H1 (cell line): Measurements from ENCODE around the gene ARHGAP27. TPM values are rescaled to one million over a fixed set of nuclear protein-coding genes. Genes with fewer than 3 reads are reported as not detected.

Source experiments
- CTCF ChIA-PET: fragments of 300-600 bp; sonication (Branson Sonifier 250); formaldehyde crosslinking; loops from one replicate; lab custom pipeline; 2021; ENCODE audit not compliant: partially characterized antibody; lab: Charles Lee
- POLR2A ChIA-PET: fragments of 300-600 bp; sonication (Branson Sonifier 250); formaldehyde crosslinking; loops from one replicate; lab custom pipeline; 2021; ENCODE audit warnings: inconsistent platforms; ENCODE audit not compliant: partially characterized antibody; lab: Charles Lee
- DNase-seq, 2 experiments: peaks; one replicate each; pipeline versions ENCODE4 v3.0.0 to v3.0.0-alpha.2; 2010 to 2022; ENCODE audit warnings: low spot score in 2 of 2, low read depth in 1 of 2, mixed read lengths in 1 of 2
- FAIRE-seq: peaks from 2 replicates; lab custom pipeline; 2011; peaks lifted over from hg19 to GRCh38; lab: Jason Lieb, UNC
- H2AFZ ChIP-seq: 2 replicates; pipeline ENCODE4 v1.8.1; 2012; ENCODE audit warnings: low read length, inconsistent platforms
- H2AK5ac ChIP-seq: 2 replicates; pipeline ENCODE4 v1.6.1; 2013; ENCODE audit warnings: low read depth, low read length
- H2BK120ac ChIP-seq: replicated peaks from 2 replicates; pipeline ENCODE3; 2013; ENCODE audit warnings: low read depth, low read length, inconsistent platforms
- H2BK12ac ChIP-seq: 2 replicates; pipeline ENCODE4 v1.6.1; 2013; ENCODE audit warnings: low read depth, low read length
- H2BK15ac ChIP-seq: 2 replicates; pipeline ENCODE4 v1.6.1; 2013; ENCODE audit warnings: low read length
- H2BK20ac ChIP-seq: 2 replicates; pipeline ENCODE4 v1.6.1; 2013; ENCODE audit warnings: low read length
- H2BK5ac ChIP-seq: 2 replicates; pipeline ENCODE4 v1.6.1; 2013; ENCODE audit warnings: low read depth, low read length
- H3K14ac ChIP-seq: 2 replicates; pipeline ENCODE4 v1.6.1; 2013; ENCODE audit warnings: inconsistent platforms; ENCODE audit not compliant: insufficient read length
- H3K18ac ChIP-seq: 2 replicates; pipeline ENCODE4 v1.6.1; 2013; ENCODE audit warnings: low read length; ENCODE audit errors: extremely low read depth
- H3K23ac ChIP-seq: 2 replicates; pipeline ENCODE4 v1.6.1; 2013; ENCODE audit warnings: inconsistent platforms; ENCODE audit not compliant: insufficient read length
- H3K23me2 ChIP-seq: 2 replicates; pipeline ENCODE4 v1.6.1; 2013; ENCODE audit warnings: low read depth, low read length
- H3K27ac ChIP-seq: 2 replicates; pipeline ENCODE4 v1.6.1; 2011; ENCODE audit warnings: low read depth, low read length, inconsistent platforms
- H3K27me3 ChIP-seq, 4 experiments: replicated peaks in 1 of 4; 1 replicate in 1 of 4; 2 replicates in 3 of 4; pipeline versions ENCODE4 v1.6.1 to v1.8.1; 2011 to 2013; ENCODE audit warnings: low read length in 3 of 4, mild to moderate bottlenecking in 3 of 4, inconsistent platforms in 2 of 4, mixed read lengths in 2 of 4, moderate library complexity in 1 of 4; ENCODE audit not compliant: control insufficient read depth in 3 of 4, insufficient read depth in 3 of 4; ENCODE audit errors: extremely low read depth in 1 of 4
- H3K36me3 ChIP-seq, 4 experiments: 2 replicates each; pipeline versions ENCODE4 v1.6.1 to v1.8.1; 2011 to 2013; ENCODE audit warnings: mild to moderate bottlenecking in 4 of 4, low read length in 3 of 4, moderate library complexity in 2 of 4, control low read depth in 1 of 4, inconsistent platforms in 1 of 4; ENCODE audit not compliant: insufficient read depth in 4 of 4, control insufficient read depth in 2 of 4
- H3K4ac ChIP-seq: replicated peaks from 2 replicates; pipeline ENCODE3; 2013; ENCODE audit warnings: low read length, low read depth, mixed read lengths, inconsistent platforms; ENCODE audit not compliant: insufficient read length
- H3K4me1 ChIP-seq, 4 experiments: replicated peaks in 1 of 4; 1 replicate in 1 of 4; 2 replicates in 3 of 4; pipeline versions ENCODE4 v1.6.1 to v1.8.1; 2011 to 2013; ENCODE audit warnings: low read length in 3 of 4, inconsistent platforms in 2 of 4, mixed read lengths in 1 of 4; ENCODE audit not compliant: insufficient read depth in 4 of 4, control insufficient read depth in 3 of 4
- H3K4me2 ChIP-seq, 2 experiments: 2 replicates each; pipeline versions ENCODE4 v1.6.1 to v1.8.1; 2011 to 2013; ENCODE audit warnings: low read depth in 2 of 2, low read length in 2 of 2, control low read depth in 1 of 2, inconsistent platforms in 1 of 2, mild to moderate bottlenecking in 1 of 2; ENCODE audit not compliant: insufficient read depth in 1 of 2
- H3K4me3 ChIP-seq, 4 experiments: fragments of 200-600, 300-600 bp in 1 of 4; sonication (generic), shearing (Covaris generic), sonication (Bioruptor Twin) in 1 of 4; 2 replicates each; pipeline versions ENCODE4 v1.5.1 to v1.8.1; 2011 to 2016; ENCODE audit warnings: low read length in 4 of 4, low read depth in 3 of 4, control low read depth in 2 of 4, inconsistent platforms in 2 of 4, mild to moderate bottlenecking in 2 of 4, mixed read lengths in 1 of 4, moderate library complexity in 1 of 4; ENCODE audit not compliant: insufficient read depth in 2 of 4; ENCODE audit errors: extremely low read depth in 1 of 4
- H3K56ac ChIP-seq: replicated peaks from 2 replicates; pipeline ENCODE3; 2013; ENCODE audit warnings: low read depth, mild to moderate bottlenecking, mixed read lengths, low read length, inconsistent platforms; ENCODE audit not compliant: insufficient read length
- H3K79me1 ChIP-seq: 2 replicates; pipeline ENCODE4 v1.6.1; 2013; ENCODE audit warnings: low read depth, low read length, control low read depth
- H3K79me2 ChIP-seq, 2 experiments: 2 replicates each; pipeline versions ENCODE4 v1.6.1 to v1.8.1; 2012 to 2013; ENCODE audit warnings: low read length in 2 of 2, mild to moderate bottlenecking in 2 of 2, inconsistent platforms in 1 of 2; ENCODE audit not compliant: insufficient read depth in 2 of 2, control insufficient read depth in 1 of 2
- H3K9ac ChIP-seq, 4 experiments: replicated peaks in 1 of 4; 1 replicate in 1 of 4; 2 replicates in 3 of 4; pipeline versions ENCODE4 v1.6.1 to v1.8.1; 2011 to 2013; ENCODE audit warnings: low read depth in 3 of 4, low read length in 3 of 4, control low read depth in 2 of 4, mild to moderate bottlenecking in 2 of 4, moderate library complexity in 2 of 4, inconsistent platforms in 1 of 4; ENCODE audit errors: extremely low read depth in 1 of 4
- H3K9me3 ChIP-seq, 2 experiments: 2 replicates each; pipeline versions ENCODE4 v1.6.1 to v1.8.1; 2012 to 2013; ENCODE audit warnings: mild to moderate bottlenecking in 2 of 2, moderate library complexity in 2 of 2, control low read depth in 1 of 2, inconsistent platforms in 1 of 2, low read depth in 1 of 2, low read length in 1 of 2, mixed read lengths in 1 of 2; ENCODE audit not compliant: insufficient read depth in 2 of 2
- H4K20me1 ChIP-seq, 2 experiments: replicated peaks in 1 of 2; 2 replicates each; pipeline versions ENCODE3 to v1.8.1; 2011 to 2013; ENCODE audit warnings: inconsistent platforms in 2 of 2, low read length in 2 of 2, mild to moderate bottlenecking in 1 of 2; ENCODE audit not compliant: insufficient read depth in 2 of 2, control insufficient read depth in 1 of 2
- H4K5ac ChIP-seq: 2 replicates; pipeline ENCODE4 v1.6.1; 2013; ENCODE audit warnings: low read length, low read depth, mixed read lengths, inconsistent platforms; ENCODE audit not compliant: insufficient read length
- H4K8ac ChIP-seq: 2 replicates; pipeline ENCODE4 v1.8.0; 2013; ENCODE audit warnings: mild to moderate bottlenecking, moderate library complexity, low read length, inconsistent platforms; ENCODE audit not compliant: insufficient read depth; ENCODE audit errors: extremely low read depth
- H4K91ac ChIP-seq: replicated peaks from 2 replicates; pipeline ENCODE3; 2013; ENCODE audit warnings: low read length, mixed read lengths, inconsistent platforms; ENCODE audit not compliant: insufficient read length
- CEBPB ChIP-seq: IDR thresholded peaks from 2 replicates; pipeline ENCODE4 v1.6.1; 2012; ENCODE audit warnings: low read depth, low read length
- E2F6 ChIP-seq: IDR thresholded peaks from 2 replicates; pipeline ENCODE4 v1.6.1; 2012; ENCODE audit warnings: inconsistent platforms
- FOSL1 ChIP-seq: IDR thresholded peaks from 2 replicates; pipeline ENCODE4 v1.6.1; 2011; ENCODE audit warnings: mild to moderate bottlenecking, low read depth, low read length, moderate library complexity; ENCODE audit not compliant: insufficient read depth
- PHF8 ChIP-seq: fragments of 200-600 bp; sonication (generic); conservative IDR thresholded peaks from 2 replicates; pipeline ENCODE4 v1.7.1; 2012; ENCODE audit warnings: low read depth, mild to moderate bottlenecking, inconsistent platforms, low read length, moderate library complexity
- POLR2A ChIP-seq, 2 experiments: IDR thresholded peaks; 1 replicate in 1 of 2; 2 replicates in 1 of 2; pipeline ENCODE4 v1.6.1; 2011; ENCODE audit warnings: low read depth in 2 of 2, low read length in 2 of 2, mild to moderate bottlenecking in 2 of 2; ENCODE audit errors: control extremely low read depth in 1 of 2
- SP4 ChIP-seq: IDR thresholded peaks from 2 replicates; pipeline ENCODE4 v1.6.1; 2012; ENCODE audit warnings: low read length, inconsistent platforms
- TAF7 ChIP-seq: optimal IDR thresholded peaks from 2 replicates; pipeline ENCODE3; 2011; ENCODE audit warnings: low read depth, mild to moderate bottlenecking, inconsistent platforms, low read length, moderate library complexity, borderline replicate concordance
- YY1 ChIP-seq: IDR thresholded peaks from 2 replicates; pipeline ENCODE4 v1.6.1; 2011; ENCODE audit warnings: low read depth, mild to moderate bottlenecking, low read length
- WGBS, 2 experiments: shearing (Covaris generic) in 1 of 2; methylation state at CpG; one replicate each; pipeline versions ENCODE4 v1.1.6 to v1.1.7; 2013 to 2015; ENCODE audit warnings: low lambda C conversion rate in 2 of 2, mixed read lengths in 2 of 2, inconsistent platforms in 1 of 2, low coverage in 1 of 2, missing lambda C conversion rate in 1 of 2; ENCODE audit not compliant: insufficient replicate concordance in 2 of 2, insufficient coverage in 1 of 2, insufficient read length in 1 of 2; ENCODE audit errors: extremely low coverage in 1 of 2, missing lambda C conversion rate in 1 of 2; 5-methylcytosine and 5-hydroxymethylcytosine counted together
- polyA plus RNA-seq, 7 experiments: library from polyadenylated mRNA; depleted of rRNA in 3 of 7; stranded (reverse) in 5 of 7; unstranded in 2 of 7; fragments of >200 nt in 5 of 7; fragments of 200-250 nt in 2 of 7; gene quantifications; 1 replicate in 5 of 7; 2 replicates in 1 of 7; 4 replicates in 1 of 7; pipeline versions ENCODE4 v1.2.1 to v1.2.3, GENCODE V29; 2011 to 2013; ENCODE audit warnings: missing spikeins in 2 of 7, mixed read lengths in 2 of 7
- total RNA-seq: library from RNA; stranded (reverse); fragmentation: NEBNext Ultra II Directional; extraction: Animal tissue kit (Norgen Biotek cat#: 25700); gene quantifications from 2 replicates; pipeline ENCODE4 v1.2.1, GENCODE V29; 2021

Gene ARHGAP27
- total and polyA plus RNA-seq, 2 of the 8 experiments (the other 6 are each of a cell fraction or from before 2014, with no cell fraction given): 11.6 to 13.1 TPM

GRCh38 chr17:45384047-45384788 lies 48.5 kb downstream of the ARHGAP27 start:
- CTCF ChIA-PET: interaction anchor here (0.7 to 21.9 kb wide), 35 partner anchors 10 to 235 kb away, joined by 3 to 579 read pairs (median 9); partner anchors contain the start of genes ARHGAP27, MAP3K14 and SPATA32
- WGBS, 2 experiments: 87% methylated on average over 7 of the region's 7 CpGs; no CpG with 5 or more reads in 1 of the 2 experiments
- no peak overlapping the region for H2AK5ac ChIP-seq

More at GRCh38 chr17:45384047-45384788, 48.5 kb downstream of the ARHGAP27 start:
- no peak overlapping the region for H4K5ac ChIP-seq
- no peak for DNase-seq
- H3K36me3 ChIP-seq: no peaks in the 10 kb centered on the region
- no peak overlapping the region for H3K18ac ChIP-seq
- TF ChIP-seq PHF8 (no peak), CEBPB (no peak), YY1 (no peak), TAF7 (no peak), E2F6 (no peak), POLR2A (IDR thresholded peaks at IDR 0.05; ENCODE audit: control extremely low read depth in 1 of 2, low read depth in 2 of 2, low read length in 2 of 2) (no peak), FOSL1 (no peak), SP4 (no peak)
- TF ChIP-seq, all 59 proteins: peak for 0
- Histone ChIP-seq H3K27ac (no peak overlapping the region), H3K23me2 (no peaks in the 10 kb centered on the region), H2BK120ac (no peak overlapping the region), H4K8ac (no peak overlapping the region; the same call in 1 of the 2 replicates), H2BK20ac (peak overlapping the region; percentile 40; the same call in 1 of the 2 replicates), H3K79me1 (no peaks in the 10 kb centered on the region), H3K14ac (no peak overlapping the region), H3K4me2 (no peak overlapping the region), H3K9me3 (no peaks in the 10 kb centered on the region), H3K4me3 (no peak overlapping the region), H3K9ac (no peak overlapping the region), H3K79me2 (no peaks in the 10 kb centered on the region), H2BK5ac (0 out of 2 replicates have a peak overlapping the region, but pooled peaks have one; percentile 45), H2BK15ac (no peak overlapping the region), H4K91ac (peak overlapping the region; percentile 30), H3K56ac (no peak overlapping the region), H3K27me3 (0 out of 7 replicates have a peak, but pooled peaks cover 0 to 3% (median 0%) of the 10 kb centered on the region in 4 experiments), H3K4me1 (peaks cover 0 to 9% (median 7%) of the 10 kb centered on the region in 4 experiments; a peak in 3 of 7 replicates), H3K23ac (no peak overlapping the region), H2BK12ac (peak overlapping the region; percentile 85; the same call in 1 of the 2 replicates), H2AFZ (no peak overlapping the region), H3K4ac (peak overlapping the region; percentile 21), H4K20me1 (no peaks in the 10 kb centered on the region)
- FAIRE-seq: no peak
- POLR2A ChIA-PET: interaction anchor here (0.7 to 1.6 kb wide), 5 partner anchors 12 to 236 kb away, joined by 3 to 7 read pairs (median 4); partner anchors contain the start of gene HEXIM1
